GM21619 (cell line): Measurements from ENCODE around the gene NECTIN1.
"Not testable (repeated sequence)": the region's sequence is repeated elsewhere in the genome, so short reads cannot be mapped to it uniquely, and the experiment has no call there.

Experiments
- ATAC-seq: cut with Tn5 transposase; IDR thresholded peaks from one replicate; pipeline ENCODE4 v1.9.1; 2021; ENCODE audit not compliant: unreplicated experiment

NECTIN1 gene

GRCh38 chr11:119623682-119624081, 105.3 kb downstream of the NECTIN1 start:
- no peak for ATAC-seq

- no peak for ATAC-seq
Measured at GRCh38 chr11:119622454-119623143, 106.4 kb downstream of the NECTIN1 start.

DNA sequence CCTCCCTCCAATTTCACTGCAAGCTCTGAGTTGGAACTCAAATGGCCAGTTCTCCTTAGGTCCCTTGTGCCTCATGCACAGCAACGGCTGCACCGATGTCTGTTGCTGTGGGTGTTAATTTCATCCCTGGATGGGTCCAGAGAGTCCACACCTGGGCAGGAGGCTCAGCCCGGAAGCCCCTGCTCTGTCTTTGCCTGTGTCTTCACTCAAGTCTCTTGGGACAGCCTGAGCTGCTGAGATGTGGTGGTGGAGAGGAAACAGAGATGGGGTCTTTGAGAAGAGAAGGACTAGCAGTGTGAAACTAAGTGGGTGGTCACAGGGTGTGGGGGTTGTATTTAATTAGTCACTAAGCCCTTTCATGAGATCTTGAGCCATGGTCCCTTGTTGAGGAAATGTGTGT, 109.3 kb downstream of the NECTIN1 start:
- peak; percentile 53 for ATAC-seq

GRCh38 chr11:119618208-119618909, 110.6 kb downstream of the NECTIN1 start:
- no peak for ATAC-seq

DNA sequence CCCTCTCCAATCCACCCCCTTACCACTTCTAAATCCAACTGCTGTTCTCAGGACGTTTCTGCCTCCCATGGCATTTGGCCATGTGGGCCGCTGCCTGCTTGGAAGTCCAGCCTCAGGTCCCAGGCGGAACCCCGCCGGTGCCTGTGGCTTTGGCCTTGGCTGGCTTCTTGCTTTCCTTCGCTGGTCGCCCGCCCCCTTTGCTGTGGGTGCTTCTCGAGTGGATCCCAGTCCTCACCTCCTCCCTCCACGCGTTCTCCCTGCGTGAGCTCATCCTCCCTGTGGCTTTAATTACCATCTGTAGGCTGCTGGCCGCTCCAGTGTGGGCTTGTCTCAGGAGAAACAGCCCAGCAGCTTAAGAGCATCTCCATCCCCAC, 111.7 kb downstream of the NECTIN1 start:
- no peak for ATAC-seq

DNA sequence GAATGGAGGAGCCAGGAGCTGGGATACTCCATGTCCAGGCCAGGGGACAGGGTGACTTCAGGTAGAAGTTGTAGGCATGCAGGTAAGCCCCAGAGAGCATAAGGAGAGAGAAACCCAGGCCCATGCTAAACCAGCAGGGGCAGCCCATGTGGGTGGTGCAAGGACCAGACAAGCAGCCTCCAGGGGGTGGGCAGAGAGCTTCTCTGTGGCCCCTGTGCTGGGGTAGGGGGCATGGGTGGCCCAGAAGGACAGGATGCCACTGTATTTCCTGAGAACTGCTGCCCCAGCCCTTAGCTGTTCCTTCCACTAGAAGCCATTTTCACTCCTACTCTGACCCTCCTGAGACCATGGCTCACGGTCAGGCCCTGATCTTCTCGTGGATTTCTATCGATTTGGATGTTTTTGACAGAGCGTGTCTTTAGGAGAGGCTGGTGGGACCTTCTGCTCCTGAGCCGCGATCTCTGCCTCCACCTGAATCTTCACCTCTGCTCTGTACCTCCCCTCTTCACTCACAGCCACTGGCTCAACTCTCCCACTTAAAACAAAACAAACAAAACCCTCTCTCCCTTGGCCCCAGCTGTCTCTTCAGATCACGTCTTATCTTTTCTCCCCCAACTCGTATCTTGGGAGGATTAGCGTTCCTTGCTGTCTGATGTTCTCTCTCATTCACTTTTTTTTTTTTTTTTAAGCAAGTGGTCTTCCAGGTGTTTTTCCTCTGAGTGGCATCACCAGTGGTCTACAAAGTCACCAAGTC, 112.2 kb downstream of the NECTIN1 start:
- no peak for ATAC-seq

GRCh38 chr11:119615882-119616196, 113.2 kb downstream of the NECTIN1 start:
- no peak for ATAC-seq

DNA sequence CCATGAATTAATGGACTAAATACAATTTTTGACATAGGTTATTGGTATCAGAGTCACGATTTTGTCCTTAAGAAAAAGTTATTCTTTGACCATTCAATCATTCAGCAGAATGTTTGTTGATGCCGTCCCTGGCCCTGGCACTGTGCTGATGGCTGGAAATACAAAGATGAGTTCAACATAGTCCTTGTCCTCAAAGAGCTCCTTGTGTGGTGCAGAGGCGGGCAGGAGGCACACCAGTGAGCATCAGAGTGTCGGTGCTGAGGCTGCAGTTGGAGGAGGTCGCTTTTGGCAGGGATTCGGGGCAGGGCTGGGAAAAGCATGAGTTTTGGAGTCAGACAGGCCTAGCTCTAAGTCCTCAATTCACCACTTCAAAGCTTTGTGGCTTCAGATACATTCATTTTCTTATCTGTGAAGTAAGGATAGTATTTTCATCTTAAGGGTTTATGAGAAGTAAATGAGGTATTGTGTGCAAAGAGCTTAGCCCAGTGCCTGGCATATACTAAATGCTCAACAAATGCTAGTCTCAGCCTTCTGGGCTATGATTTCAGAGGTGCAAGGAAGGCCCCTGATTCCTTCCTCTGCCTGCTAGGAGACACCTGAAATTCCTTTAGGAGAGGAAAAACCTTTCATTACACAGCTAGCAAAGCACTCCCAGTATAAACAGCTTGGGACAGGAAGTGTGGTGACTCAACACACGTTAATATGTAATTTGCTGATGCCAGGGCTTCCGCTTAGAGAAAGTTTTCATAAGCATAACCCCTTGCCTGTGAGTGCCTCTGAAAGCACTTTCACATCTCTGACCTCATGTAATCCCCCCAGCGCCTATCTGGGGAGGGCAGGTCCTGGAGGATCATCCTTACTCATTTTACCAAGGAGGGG, 113.8 kb downstream of the NECTIN1 start:
- peak; percentile 80 for ATAC-seq

DNA sequence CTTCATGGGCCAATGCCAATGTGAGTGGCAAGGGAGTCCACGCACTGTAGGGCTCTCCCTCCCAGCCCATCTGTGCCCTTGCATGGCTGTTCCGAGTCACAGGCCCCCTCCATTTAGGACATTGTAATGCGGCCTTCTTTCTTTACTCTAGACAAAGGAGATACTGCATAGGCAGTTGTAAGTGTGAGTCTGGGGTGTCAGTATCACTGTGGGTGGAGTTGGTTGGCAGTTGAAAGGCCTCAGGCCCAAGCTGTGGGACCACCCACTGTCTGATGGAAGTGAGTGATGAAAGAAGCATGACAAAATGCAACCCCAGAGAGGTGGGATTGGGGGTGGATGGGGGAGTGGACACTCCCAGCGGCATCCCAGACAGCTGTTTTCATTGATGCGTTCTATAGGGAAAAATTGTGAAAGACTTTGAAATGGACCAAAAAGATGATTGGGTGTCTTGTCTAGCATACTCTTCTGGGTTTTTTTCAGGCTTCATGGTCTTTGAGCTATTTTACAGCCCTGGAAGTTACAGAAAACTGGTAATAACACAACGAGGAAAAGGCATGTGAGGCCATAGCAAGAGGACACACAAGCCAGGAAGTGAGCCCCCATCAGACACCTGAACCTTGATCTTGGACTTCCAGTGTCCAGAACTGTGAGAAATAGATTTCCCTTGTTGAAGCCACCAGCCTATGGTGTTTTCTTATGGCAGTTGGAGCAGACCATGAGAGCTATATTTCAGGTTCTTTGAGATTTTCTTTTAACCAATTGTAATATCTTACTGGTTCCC, 114.6 kb downstream of the NECTIN1 start:
- no peak for ATAC-seq

GRCh38 chr11:119612814-119613213, 116.2 kb downstream of the NECTIN1 start:
- no peak for ATAC-seq

DNA sequence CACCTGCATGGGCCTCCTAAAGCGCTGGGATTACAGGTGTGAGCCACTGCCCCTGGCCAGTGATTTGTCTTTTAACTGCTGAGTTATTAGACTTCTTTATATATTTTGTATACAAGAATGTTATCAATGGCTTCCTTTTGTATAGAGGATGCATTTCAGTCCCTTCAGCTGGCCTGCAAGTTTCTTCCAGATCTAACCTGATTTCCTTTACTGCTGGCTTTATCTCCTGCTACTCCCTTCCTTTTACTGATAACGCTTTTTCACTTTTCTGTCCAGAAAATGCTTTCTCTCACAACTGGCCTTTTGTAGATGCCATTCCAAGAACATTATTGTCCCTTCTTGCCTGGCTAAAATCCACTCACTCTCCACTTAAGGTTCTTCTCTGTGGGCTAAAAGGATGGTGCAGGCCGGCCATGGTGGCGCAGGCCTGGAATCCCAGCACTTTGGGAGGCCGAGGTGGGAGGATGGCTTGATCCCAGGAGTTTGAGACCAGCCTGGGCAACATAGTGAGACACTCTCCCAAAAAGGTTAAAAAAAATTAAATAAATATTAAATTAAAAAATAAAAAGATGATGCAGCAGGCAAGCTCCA, 118.1 kb downstream of the NECTIN1 start:
- no peak for ATAC-seq

DNA sequence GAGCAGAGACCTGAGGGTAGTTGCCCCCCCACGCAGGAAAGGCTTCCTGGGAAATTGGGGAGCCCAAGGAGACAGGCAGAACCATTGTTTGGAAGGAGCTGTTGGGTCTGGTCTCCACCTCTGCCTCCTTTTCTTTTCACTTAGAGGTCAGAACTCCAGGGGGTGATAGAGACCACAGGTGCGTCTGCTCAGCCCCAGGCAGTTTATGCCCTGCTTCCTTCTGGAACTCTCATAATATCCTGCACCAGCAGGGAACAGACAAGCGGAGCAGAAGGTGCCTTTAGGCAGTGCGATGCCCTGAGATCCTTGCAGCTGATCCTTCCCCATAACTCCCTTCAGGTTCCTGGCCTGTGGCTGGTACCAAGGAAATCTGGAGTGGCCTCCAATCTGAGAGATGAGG, 120.2 kb downstream of the NECTIN1 start:
- ATAC-seq: no peak

- no peak for ATAC-seq
Measured at GRCh38 chr11:119608201-119608600, 120.8 kb downstream of the NECTIN1 start.

GRCh38 chr11:119607726-119608125, 121.3 kb downstream of the NECTIN1 start:
- ATAC-seq: no peak

DNA sequence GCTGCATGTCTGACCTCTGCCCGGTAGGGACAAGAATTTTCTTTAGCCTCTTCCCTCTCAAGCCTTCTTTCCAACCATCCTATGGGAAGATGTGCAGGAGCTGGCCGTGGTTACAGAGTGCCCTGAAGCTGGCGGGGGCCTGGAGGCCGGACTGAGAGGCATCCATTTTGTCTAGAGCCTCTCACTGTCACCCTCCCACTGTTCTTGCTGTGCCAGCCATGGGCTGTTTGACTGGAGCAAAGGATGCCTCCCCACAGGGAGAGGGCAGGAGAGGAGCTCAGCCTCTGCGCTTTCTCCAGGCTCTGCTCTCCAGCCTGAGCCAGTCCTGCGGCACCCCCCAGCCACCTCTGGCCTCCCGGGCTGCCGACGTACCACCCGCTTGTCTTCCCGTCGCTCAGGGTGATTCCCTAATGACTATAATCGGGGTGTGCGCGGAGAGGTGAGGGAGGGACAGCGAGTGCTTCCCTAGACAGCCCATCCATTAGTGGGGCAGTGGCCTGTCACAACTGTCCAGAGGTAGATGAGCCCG, 123.8 kb downstream of the NECTIN1 start:
- ATAC-seq: no peak

DNA sequence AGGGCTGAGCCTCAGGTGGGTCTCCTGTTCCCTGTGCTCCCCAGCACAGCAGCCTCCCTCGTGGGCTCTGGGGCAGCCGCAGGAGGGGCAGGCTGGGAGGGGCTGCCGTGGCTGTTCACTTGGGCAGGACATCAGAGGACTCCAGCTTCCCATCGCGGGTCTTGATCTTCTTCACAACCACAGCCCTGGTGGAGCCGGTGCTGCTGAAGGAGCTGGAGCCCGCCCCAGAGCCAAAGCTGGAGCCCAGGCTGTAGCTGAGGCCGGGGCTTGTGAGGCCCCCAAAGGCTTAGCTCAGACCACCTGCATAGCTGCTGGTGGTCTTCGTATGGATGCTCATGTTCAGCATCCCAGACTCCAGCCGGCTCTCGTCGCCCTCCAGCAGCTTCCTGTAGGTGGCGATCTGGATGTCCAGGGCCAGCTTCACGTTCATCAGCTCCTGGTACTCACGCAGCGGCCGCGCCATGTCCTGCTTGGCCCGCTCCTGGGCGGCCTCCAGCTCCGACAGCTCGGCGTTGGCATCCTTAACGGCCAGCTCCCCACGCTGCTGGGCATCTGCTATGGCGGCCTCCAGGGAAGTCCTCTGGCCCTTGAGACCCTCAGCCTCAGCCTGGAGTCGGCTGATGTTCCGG, 126.1 kb downstream of the NECTIN1 start:
- ATAC-seq: no peak

DNA sequence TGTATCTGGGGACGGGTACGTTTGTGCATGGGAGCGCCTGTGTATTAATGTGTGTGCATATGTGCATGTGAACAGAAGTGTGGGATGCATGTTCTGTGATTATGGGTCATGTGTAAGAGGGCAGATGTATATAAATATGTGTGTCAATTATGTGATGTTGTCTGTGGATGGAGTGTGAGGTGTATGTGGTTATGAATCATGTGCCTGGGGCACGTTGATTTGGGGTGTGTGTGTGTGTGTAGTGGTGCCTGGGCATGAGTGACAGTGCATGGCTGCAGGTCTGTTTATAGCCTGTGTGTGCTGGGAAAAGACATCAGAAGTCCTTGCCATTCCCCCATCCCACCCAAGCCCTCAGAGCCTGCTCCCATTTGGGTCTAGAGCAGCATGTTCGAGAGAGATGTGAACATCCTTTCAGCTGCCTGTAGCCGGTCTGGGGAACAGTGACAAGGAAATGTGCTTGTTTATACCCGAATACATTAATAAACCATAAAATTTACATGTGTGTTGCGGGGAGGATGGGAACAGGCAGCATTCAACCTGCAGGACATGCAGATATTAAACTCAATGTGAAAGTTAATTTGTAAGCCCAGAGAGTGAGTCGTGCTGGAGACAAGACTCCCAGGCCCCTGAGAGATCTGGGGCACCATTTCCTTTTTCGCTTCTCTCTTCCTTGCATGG, 129.0 kb downstream of the NECTIN1 start:
- ATAC-seq: peak; percentile 72

DNA sequence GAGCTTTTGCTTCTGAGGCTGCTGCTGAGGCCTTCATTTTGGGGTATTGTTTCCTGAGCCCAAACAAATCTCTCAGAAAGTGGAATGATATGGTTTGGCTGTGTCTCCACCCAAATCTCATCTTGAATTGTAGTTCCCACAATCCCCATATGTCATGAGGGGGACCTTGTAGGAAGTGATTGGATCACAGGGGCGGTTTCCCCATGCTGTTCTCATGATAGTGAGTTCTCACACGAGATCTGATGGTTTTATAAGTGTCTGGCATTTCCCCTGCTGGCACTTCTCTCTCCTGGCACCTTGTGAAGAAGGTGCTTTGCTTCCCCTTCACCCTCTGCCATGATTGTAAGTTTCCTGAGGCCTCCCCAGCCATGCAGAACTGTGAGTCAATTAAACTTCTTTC, 133.1 kb downstream of the NECTIN1 start:
- not testable (repeated sequence) for ATAC-seq
